HEK293T (cell line): ENCODE measurements around the gene MFSD12.

ENCODE experiments used
- ARNT ChIP-seq: fragments of 450-650 bp; IDR thresholded peaks from 2 replicates; pipeline ENCODE4 v1.6.1; 2017; ENCODE audit warnings: mild to moderate bottlenecking
- FOXM1 ChIP-seq: fragments of 450-650 bp; IDR thresholded peaks from 2 replicates; pipeline ENCODE4 v1.6.1; 2017; ENCODE audit warnings: mild to moderate bottlenecking, borderline replicate concordance
- NFRKB ChIP-seq: fragments of 450-650 bp; IDR thresholded peaks from 2 replicates; pipeline ENCODE4 v1.6.1; 2016; ENCODE audit warnings: mild to moderate bottlenecking, moderate library complexity
- PKNOX1 ChIP-seq: fragments of 450-650 bp; IDR thresholded peaks from 2 replicates; pipeline ENCODE4 v1.6.1; 2016
- SP1 ChIP-seq: fragments of 450-650 bp; IDR thresholded peaks from 2 replicates; pipeline ENCODE4 v1.6.1; 2017

- TF ChIP-seq FOXM1 (no peak), ARNT (no peak), PKNOX1 (no peak), SP1 (no peak), NFRKB (no peak)
Measured at GRCh38 chr19:3604987-3605343, 47.6 kb upstream of the MFSD12 start.
